ENCODE measurements around the gene SORD.

SORD gene

DNA sequence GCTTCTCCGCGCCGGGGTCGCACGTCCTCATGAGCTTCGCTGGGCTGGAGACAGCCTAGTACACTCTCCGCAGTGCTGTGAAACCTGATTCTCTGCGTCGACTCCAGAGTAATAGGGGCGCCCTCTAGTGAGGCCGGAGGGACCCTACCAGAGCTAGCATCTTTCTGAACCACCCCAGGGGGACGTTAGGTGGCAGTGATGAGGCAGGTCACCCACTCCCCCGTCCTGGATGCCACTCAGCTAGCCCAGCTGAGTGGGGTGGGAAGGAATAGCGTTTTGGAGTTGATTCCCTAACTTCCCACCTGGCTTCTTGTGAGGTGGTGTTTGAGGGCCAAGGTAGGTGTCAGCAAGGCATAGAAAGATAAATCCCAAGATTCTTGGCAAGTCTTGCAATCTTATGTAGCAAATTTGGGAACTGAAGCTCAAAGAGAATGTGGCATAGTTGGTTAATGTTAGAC lies 95.2 kb downstream of the SORD start:
- DNase-seq, result peak; percentile 95

DNA sequence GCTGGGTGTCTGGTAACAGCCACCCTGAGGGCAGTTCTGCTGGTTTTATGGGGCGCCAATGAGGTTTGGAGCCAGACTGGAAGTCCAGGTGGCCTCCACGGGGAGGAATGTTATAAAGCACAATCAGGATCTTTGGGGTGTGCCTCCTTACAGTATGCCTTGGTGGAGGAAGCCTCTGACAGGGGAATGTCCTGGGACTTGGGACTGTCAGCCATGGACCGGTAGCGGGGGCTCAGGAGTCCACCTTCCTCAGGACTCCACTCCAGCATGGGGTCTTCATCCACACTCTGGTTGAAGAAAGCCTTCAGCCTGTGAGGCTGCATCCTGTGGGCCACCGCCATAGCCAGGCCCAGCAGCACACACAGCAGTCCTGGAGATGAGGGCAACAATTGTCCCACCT lies 96.0 kb downstream of the SORD start:
- no peak for DNase-seq

DNA sequence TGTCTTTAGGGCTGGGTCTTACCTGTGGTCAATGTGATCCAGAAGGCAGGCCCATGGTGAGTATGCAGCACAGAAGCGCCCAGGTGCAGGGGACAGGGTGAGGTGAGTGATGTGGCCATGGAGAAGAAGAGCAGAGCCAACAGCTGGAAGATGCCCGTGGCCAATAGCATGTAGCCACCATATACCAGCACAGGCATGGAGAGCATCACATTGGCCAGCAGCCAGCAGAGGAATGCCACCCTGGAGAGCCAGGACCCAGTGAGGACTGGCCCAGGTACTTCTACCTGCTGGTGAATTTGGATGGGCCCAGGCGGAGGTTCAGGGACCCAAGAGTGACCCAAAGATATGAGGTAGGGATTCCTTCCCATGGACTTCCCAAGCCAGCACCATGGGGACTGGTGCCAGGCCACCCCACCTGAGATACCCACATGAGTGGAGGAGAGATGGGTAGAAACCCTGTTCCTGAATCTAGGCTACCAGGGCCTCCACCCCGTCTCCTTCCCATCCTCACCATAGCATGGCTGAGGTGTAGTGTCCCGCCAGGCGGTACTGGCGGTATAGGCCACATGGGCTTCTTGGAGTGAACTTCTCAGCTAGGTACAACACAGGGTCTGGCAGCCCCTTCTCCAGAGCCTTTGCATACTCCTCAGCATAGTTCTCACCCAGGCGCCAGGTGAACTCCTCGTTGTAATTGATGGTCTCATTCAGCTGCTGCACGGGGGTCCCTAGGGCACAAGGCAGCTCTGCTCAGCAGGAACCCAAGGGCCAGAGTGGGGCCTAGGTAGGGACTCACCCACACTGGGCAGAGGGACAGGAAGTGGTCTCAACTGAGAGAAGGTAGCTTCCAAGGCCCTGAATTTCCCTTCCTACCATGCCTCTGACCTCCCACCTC lies 97.3 kb downstream of the SORD start:
- no peak for DNase-seq

DNA sequence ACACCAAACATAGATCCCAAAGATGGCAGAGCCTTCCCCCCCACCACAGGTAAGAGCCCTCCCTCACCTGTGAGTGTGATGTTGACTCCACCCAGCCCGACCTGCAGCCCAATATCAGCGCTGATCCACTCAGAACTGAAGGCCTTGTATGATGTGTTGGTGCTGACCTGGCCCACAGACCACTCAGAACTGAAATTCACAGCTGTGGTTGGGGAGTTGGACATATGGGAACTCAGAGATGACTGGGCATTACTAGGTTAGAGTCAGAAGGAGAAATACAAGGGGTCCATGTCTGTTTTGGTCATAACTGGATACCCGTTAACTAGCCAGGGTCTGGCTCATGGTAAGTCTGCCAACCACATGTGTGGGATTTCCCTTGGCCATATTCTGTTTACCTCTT lies 98.0 kb downstream of the SORD start:
- no peak for DNase-seq

DNA sequence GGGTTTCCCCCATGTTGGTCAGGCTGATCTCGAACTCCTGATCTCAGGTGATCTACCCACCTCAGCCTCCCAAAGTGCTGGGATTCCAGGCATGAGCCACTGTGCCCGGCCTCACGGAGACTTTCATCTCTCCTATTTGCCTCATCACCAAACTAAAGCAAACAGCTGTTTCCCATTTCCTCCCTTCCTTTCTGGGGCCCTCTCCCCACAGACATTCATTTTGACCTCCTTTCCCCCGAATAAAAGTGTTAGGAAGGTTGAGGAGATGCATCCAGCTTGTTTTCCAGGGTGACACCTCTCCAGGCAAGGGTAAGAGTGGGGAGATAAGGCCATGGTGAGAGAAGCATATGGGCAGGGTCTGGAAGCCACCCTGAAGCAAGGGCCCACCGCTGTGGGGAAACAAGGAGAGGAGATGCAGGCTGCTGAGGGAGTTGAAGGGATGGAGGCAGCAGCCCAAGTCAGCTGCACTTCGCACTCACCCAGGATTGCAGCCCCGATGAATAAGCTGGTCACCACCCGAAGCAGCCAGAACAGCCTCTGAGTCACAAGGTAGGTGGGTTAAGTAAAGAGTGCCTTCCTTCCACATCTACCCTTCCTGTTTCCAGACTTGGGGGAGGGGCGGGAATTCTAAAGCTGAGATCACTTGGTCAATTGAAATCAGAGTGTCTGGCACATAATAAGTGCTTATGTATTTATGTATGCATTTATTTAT lies 98.9 kb downstream of the SORD start:
- no peak for DNase-seq

DNA sequence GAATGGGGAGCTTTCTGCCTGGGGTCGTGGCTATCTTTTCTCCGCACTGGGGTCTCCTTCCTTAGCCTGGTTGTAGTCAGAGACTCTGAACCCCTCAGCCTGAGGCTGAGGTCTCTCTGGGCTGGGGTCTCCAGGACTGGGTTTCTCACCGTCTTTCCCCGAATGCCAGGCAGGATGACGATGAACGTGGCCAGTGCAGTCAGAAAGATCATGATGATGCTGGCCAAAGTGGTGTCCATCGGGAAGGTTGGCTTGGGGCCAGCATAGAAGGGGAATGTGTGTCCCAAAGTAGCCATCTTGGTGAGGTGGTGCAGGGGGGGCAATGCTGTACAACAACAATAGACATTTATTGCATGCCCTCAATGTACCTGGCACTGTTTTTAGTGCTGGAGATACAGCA lies 99.7 kb downstream of the SORD start:
- DNase-seq, result no peak

DNA sequence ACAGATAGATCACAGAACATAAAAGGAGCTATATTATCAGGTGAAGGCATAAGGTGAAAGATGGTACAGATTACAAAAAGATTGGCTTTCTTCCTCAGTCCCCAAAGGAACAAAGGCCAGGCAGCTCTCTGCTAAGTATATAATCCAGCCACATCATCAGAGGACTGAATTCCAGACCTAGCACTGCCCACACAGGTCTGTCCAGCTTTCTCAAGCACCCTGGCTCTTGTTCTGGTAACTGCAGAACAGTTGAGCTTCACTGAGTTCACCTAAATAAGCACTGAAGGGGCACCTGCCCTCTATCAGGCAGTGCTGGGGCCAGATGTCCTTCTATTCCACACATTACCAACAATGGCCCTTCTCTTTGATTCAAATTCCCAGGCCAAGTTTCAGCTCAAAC lies 100.4 kb downstream of the SORD start:
- no peak for DNase-seq

DNA sequence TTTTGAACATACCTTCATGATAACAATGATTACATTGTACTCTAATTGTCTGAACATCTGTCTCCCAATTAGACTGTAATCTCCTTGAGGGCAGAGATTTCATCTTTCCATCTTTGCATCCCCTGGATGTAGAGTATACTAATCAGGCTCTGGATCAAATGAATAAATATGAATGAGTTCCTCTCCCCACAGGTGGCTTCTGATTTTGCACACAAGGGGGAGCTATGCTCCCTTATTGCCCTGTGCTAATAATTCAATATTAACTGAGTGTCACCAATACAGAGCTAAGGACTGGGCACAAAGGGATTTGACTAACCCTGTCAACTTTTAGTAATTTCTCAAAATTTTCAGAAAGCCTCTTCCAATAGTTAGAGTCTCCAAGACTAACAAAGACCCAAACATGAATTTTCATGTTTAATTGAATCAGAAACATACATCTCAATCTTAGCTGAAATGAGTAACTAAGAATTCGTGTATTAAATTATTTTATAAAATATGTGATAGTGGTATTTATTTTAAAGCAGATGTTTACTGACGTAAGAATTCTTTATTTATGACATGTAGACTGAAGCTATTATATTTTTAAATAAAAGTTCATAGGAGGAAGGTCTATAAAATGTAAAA lies 103.7 kb downstream of the SORD start:
- peak; percentile 77 for DNase-seq

All from NCI-H82 (cell line).